K562 (cell line): ENCODE measurements around the gene EPB41L4A. TPM values are rescaled to one million over a fixed set of nuclear protein-coding genes. Genes with fewer than 3 reads are reported as not detected.

Experiments used
- CTBP1 ChIP-seq: fragments of 450-650 bp; IDR thresholded peaks from 2 replicates; pipeline ENCODE4 v1.6.1; 2016; ENCODE audit warnings: borderline replicate concordance
- DDX20 ChIP-seq: fragments of 450-650 bp; IDR thresholded peaks from 2 replicates; pipeline ENCODE4 v1.6.1; 2016; ENCODE audit warnings: missing genetic modification characterization, low read depth, mild to moderate bottlenecking, missing compliant biosample characterization, moderate library complexity
- GATA2 ChIP-seq: sonication (generic); formaldehyde crosslinking; IDR thresholded peaks from 2 replicates; pipeline ENCODE4 v1.4.0; 2020; ENCODE audit warnings: mild to moderate bottlenecking, missing genetic modification reagents
- HNRNPLL ChIP-seq: fragments of 200-400 bp; formaldehyde crosslinking; IDR thresholded peaks from 2 replicates; pipeline ENCODE4 v1.6.1; 2017; ENCODE audit warnings: low read length, low read depth, mild to moderate bottlenecking; ENCODE audit not compliant: poor library complexity, severe bottlenecking
- KDM2B ChIP-seq: fragments of 250-450 bp; sonication (Bioruptor Pico); IDR thresholded peaks from 2 replicates; pipeline ENCODE4 v1.8.0; 2021; ENCODE audit warnings: mild to moderate bottlenecking, moderate library complexity
- MAFF ChIP-seq: IDR thresholded peaks from 2 replicates; pipeline ENCODE4 v1.6.1; 2012; ENCODE audit warnings: low read length, improper control_type of control experiment
- MTF1 ChIP-seq: fragments of 250-450 bp; sonication (Bioruptor Pico); IDR thresholded peaks from 2 replicates; pipeline ENCODE4 v1.9.0; 2021; ENCODE audit warnings: moderate library complexity, mild to moderate bottlenecking, inconsistent platforms, borderline replicate concordance
- SPI1 ChIP-seq: IDR thresholded peaks from 2 replicates; pipeline ENCODE4 v1.6.1; 2011; ENCODE audit warnings: low read depth, low read length, control low read depth, borderline replicate concordance
- TAL1 ChIP-seq: fragments of 450-650 bp; IDR thresholded peaks from 2 replicates; pipeline ENCODE4 v1.6.1; 2016; ENCODE audit warnings: mild to moderate bottlenecking
- ZNF76 ChIP-seq: fragments of 250-450 bp; sonication (Bioruptor Pico); IDR thresholded peaks from 2 replicates; pipeline ENCODE4 v1.4.0; 2020; ENCODE audit warnings: mild to moderate bottlenecking, moderate library complexity, borderline replicate concordance
- polyA plus RNA-seq, 8 experiments: library from polyadenylated mRNA; depleted of rRNA in 4 of 8; stranded (reverse) in 5 of 8; unstranded in 3 of 8; fragments of >200 nt; fragmentation: Nextera tagmentation in 2 of 8; fragmentation: Illumina TruSeq in 1 of 8; extraction: Ambion mirVana in 2 of 8; extraction: Trizol in 1 of 8; gene quantifications; 2 replicates each; pipeline versions ENCODE4 v1.2.1 to v1.2.3, GENCODE V29; 2011 to 2014; ENCODE audit warnings: inconsistent platforms in 1 of 8, missing spikeins in 1 of 8
- total RNA-seq, 7 experiments: library from RNA; depleted of rRNA in 6 of 7; stranded (reverse); fragments of >200 nt in 6 of 7; fragmentation: Illumina TruSeq in 2 of 7; extraction: Trizol in 2 of 7; gene quantifications; 2 replicates each; pipeline versions ENCODE4 v1.2.1 to v1.2.3, GENCODE V29; 2011 to 2021; ENCODE audit warnings: low replicate concordance in 1 of 7
- TF ChIP-seq, protein P1 (sequence below), 3 experiments: fragments of 200-800 bp in 1 of 3; fragments of 250-450 bp in 1 of 3; fragments of 450-650 bp in 1 of 3; sonication (Bioruptor Pico) in 1 of 3; sonication (Bioruptor generic) in 1 of 3; formaldehyde crosslinking in 1 of 3; IDR thresholded peaks; 2 replicates each; pipeline versions ENCODE4 v1.6.1 to v1.8.0; 2016 to 2022; ENCODE audit warnings: mild to moderate bottlenecking in 2 of 3, missing genetic modification characterization in 2 of 3, missing compliant biosample characterization in 1 of 3, moderate library complexity in 1 of 3
- TF ChIP-seq, protein P2 (sequence below): sonication (generic); formaldehyde crosslinking; IDR thresholded peaks from 2 replicates; pipeline ENCODE4 v1.8.0; 2022; ENCODE audit warnings: mild to moderate bottlenecking, missing genetic modification reagents
- TF ChIP-seq, protein P3 (sequence below), 2 experiments: fragments of 450-650 bp; conservative IDR thresholded peaks; 2 replicates each; pipeline ENCODE4 v1.6.1; 2017; ENCODE audit warnings: mild to moderate bottlenecking in 2 of 2, moderate library complexity in 2 of 2
- TF ChIP-seq, protein P4 (sequence below): fragments of 450-650 bp; IDR thresholded peaks from 2 replicates; pipeline ENCODE4 v1.6.1; 2016; ENCODE audit warnings: borderline replicate concordance

The EPB41L4A gene
- total and polyA plus RNA-seq, 9 of the 15 experiments (the other 6 are each of a cell fraction or from before 2014, with no cell fraction given) = 0.04 to 0.35 (median 0.12) TPM; not detected in 3

DNA sequence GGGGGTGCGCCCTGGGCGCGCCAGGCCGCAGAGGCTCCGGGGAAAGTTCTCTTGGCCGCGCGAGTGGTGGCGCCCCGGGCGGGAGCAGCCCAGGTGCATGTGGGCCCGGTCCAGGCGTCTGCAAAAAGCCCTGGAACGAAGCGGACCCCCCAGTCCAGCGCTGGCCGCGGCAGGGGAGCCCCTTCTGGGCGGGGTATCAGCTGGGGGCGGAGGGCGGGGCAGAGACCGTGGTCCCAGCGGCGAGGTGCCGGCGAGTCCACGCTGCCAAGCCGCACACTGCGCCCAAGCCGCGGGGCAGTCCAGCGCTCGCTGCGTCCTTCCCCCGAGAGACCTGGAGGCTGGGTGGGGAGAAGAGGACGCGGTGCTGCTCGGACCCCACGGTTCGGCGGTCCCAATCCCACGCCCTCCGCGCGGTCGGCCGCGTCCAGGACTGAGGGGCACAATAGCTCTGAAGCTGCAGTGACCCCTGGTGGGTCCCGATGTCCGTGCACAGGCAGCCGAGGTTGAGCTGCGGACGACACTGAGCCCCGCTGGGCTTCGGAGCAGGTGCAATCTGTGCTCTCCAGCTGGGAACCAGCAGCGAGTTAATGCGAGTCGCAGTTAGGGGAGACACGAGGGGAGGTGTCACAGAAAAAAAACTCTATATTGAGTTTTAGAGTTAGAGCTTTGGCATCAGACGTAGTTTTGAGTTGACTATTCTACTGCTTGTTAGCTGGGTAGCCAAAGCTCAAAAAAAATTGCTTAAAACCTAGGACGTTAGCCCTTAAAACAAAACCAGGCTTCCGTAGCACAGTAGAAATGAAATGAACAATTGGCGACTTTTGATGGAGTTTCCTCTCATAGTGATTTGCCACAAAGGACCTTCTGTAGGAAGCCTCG lies 1.1 kb upstream of the EPB41L4A start (continued):
- TF ChIP-seq CTBP1 (peak; percentile 35; the same call in 1 of the 2 replicates), SPI1 (no peak), GATA2 (CRISPR knock-in tag) (no peak), ZNF76 (CRISPR knock-in tag) (no peak), DDX20 (no peak), MAFF (no peak), TAL1 (no peak), HNRNPLL (no peak), MTF1 (CRISPR knock-in tag) (no peak), KDM2B (0 out of 2 replicates have a peak, but pooled peaks have one; percentile 37)
- TF ChIP-seq, protein P1, sequence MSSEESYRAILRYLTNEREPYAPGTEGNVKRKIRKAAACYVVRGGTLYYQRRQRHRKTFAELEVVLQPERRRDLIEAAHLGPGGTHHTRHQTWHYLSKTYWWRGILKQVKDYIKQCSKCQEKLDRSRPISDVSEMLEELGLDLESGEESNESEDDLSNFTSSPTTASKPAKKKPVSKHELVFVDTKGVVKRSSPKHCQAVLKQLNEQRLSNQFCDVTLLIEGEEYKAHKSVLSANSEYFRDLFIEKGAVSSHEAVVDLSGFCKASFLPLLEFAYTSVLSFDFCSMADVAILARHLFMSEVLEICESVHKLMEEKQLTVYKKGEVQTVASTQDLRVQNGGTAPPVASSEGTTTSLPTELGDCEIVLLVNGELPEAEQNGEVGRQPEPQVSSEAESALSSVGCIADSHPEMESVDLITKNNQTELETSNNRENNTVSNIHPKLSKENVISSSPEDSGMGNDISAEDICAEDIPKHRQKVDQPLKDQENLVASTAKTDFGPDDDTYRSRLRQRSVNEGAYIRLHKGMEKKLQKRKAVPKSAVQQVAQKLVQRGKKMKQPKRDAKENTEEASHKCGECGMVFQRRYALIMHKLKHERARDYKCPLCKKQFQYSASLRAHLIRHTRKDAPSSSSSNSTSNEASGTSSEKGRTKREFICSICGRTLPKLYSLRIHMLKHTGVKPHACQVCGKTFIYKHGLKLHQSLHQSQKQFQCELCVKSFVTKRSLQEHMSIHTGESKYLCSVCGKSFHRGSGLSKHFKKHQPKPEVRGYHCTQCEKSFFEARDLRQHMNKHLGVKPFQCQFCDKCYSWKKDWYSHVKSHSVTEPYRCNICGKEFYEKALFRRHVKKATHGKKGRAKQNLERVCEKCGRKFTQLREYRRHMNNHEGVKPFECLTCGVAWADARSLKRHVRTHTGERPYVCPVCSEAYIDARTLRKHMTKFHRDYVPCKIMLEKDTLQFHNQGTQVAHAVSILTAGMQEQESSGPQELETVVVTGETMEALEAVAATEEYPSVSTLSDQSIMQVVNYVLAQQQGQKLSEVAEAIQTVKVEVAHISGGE (CRISPR knock-in tag; IDR thresholded peaks at IDR 0.05) = no peak
- TF ChIP-seq, protein P2, sequence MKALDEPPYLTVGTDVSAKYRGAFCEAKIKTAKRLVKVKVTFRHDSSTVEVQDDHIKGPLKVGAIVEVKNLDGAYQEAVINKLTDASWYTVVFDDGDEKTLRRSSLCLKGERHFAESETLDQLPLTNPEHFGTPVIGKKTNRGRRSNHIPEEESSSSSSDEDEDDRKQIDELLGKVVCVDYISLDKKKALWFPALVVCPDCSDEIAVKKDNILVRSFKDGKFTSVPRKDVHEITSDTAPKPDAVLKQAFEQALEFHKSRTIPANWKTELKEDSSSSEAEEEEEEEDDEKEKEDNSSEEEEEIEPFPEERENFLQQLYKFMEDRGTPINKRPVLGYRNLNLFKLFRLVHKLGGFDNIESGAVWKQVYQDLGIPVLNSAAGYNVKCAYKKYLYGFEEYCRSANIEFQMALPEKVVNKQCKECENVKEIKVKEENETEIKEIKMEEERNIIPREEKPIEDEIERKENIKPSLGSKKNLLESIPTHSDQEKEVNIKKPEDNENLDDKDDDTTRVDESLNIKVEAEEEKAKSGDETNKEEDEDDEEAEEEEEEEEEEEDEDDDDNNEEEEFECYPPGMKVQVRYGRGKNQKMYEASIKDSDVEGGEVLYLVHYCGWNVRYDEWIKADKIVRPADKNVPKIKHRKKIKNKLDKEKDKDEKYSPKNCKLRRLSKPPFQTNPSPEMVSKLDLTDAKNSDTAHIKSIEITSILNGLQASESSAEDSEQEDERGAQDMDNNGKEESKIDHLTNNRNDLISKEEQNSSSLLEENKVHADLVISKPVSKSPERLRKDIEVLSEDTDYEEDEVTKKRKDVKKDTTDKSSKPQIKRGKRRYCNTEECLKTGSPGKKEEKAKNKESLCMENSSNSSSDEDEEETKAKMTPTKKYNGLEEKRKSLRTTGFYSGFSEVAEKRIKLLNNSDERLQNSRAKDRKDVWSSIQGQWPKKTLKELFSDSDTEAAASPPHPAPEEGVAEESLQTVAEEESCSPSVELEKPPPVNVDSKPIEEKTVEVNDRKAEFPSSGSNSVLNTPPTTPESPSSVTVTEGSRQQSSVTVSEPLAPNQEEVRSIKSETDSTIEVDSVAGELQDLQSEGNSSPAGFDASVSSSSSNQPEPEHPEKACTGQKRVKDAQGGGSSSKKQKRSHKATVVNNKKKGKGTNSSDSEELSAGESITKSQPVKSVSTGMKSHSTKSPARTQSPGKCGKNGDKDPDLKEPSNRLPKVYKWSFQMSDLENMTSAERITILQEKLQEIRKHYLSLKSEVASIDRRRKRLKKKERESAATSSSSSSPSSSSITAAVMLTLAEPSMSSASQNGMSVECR (CRISPR knock-in tag) = peak; percentile 71
- TF ChIP-seq, protein P3, sequence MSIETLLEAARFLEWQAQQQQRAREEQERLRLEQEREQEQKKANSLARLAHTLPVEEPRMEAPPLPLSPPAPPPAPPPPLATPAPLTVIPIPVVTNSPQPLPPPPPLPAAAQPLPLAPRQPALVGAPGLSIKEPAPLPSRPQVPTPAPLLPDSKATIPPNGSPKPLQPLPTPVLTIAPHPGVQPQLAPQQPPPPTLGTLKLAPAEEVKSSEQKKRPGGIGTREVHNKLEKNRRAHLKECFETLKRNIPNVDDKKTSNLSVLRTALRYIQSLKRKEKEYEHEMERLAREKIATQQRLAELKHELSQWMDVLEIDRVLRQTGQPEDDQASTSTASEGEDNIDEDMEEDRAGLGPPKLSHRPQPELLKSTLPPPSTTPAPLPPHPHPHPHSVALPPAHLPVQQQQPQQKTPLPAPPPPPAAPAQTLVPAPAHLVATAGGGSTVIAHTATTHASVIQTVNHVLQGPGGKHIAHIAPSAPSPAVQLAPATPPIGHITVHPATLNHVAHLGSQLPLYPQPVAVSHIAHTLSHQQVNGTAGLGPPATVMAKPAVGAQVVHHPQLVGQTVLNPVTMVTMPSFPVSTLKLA (conservative IDR thresholded peaks at IDR 0.05) = peak in 1 of 2 experiments; percentile 26; a peak in 1 of 4 replicates
- TF ChIP-seq, protein P4, sequence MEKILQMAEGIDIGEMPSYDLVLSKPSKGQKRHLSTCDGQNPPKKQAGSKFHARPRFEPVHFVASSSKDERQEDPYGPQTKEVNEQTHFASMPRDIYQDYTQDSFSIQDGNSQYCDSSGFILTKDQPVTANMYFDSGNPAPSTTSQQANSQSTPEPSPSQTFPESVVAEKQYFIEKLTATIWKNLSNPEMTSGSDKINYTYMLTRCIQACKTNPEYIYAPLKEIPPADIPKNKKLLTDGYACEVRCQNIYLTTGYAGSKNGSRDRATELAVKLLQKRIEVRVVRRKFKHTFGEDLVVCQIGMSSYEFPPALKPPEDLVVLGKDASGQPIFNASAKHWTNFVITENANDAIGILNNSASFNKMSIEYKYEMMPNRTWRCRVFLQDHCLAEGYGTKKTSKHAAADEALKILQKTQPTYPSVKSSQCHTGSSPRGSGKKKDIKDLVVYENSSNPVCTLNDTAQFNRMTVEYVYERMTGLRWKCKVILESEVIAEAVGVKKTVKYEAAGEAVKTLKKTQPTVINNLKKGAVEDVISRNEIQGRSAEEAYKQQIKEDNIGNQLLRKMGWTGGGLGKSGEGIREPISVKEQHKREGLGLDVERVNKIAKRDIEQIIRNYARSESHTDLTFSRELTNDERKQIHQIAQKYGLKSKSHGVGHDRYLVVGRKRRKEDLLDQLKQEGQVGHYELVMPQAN = no peak
